ENCODE measurements around the gene CBY1. TPM values are rescaled to one million over a fixed set of nuclear protein-coding genes. Genes with fewer than 3 reads are reported as not detected.

CBY1 gene
- total RNA-seq, 1 experiment from 2014 or later, result 12.9 TPM

- POLR2A ChIA-PET (ENCODE audit: unreplicated experiment), result no interaction called here
- intact Hi-C loops (cut with micrococcal nuclease), result no loop called here
- H2AFZ ChIP-seq (ENCODE audit: low read length), result no peak overlapping the region
These were observed 46.2 kb upstream of the CBY1 start for GRCh38 chr22:38610234-38610633.

GRCh38 chr22:38611559-38611958 is 44.9 kb upstream of the CBY1 start:
- no TSS peak for BruUV-seq (replicated peaks)
- CTCF ChIA-PET, result no interaction called here

More at GRCh38 chr22:38610234-38610633, 46.2 kb upstream of the CBY1 start:
- no peak overlapping the region for H3K27ac ChIP-seq (ENCODE audit: low read length)
- no peaks in the 10 kb centered on the region for H3K36me3 ChIP-seq (ENCODE audit: low read depth, low read length)
- no peak for DNase-seq
- H3K4me1 ChIP-seq (ENCODE audit: insufficient read depth, low read length), result peaks cover 11% of the 10 kb centered on the region
- no peaks in the 10 kb centered on the region for H3K27me3 ChIP-seq (ENCODE audit: low read length)
- H3K4me3 ChIP-seq (ENCODE audit: low read length), result no peak overlapping the region
- BruUV-seq (replicated peaks), result no TSS peak
- H3K9me3 ChIP-seq (ENCODE audit: low read length), result no peaks in the 10 kb centered on the region
- H3F3A ChIP-seq (ENCODE audit: low read length, unreplicated experiment), result no peaks in the 10 kb centered on the region
- no peak for TF ChIP-seq CTCF (conservative IDR thresholded peaks at IDR 0.05; ENCODE audit: low read depth, low read length)
- no peak for TF ChIP-seq EZH2phosphoT487 (IDR thresholded peaks at IDR 0.05; ENCODE audit: borderline replicate concordance, low read length)
- no peak for TF ChIP-seq EZH2 (IDR thresholded peaks at IDR 0.05; ENCODE audit: low read length, unreplicated experiment)
- no peak overlapping the region for H3K4me2 ChIP-seq (ENCODE audit: low read length)
- no peaks in the 10 kb centered on the region for H3K79me2 ChIP-seq (ENCODE audit: low read length)
- H4K20me1 ChIP-seq (ENCODE audit: low read length), result no peaks in the 10 kb centered on the region
- ATAC-seq, result no peak
- H3K9ac ChIP-seq (ENCODE audit: low read length), result no peak overlapping the region
- CTCF ChIA-PET, result no interaction called here
- no peaks in the 10 kb centered on the region for H3K9me2 ChIP-seq (replicated peaks; ENCODE audit: low read length)

More at GRCh38 chr22:38611559-38611958, 44.9 kb upstream of the CBY1 start:
- no peaks in the 10 kb centered on the region for H3K9me3 ChIP-seq (ENCODE audit: low read length)
- H3K79me2 ChIP-seq (ENCODE audit: low read length), result no peaks in the 10 kb centered on the region
- H4K20me1 ChIP-seq (ENCODE audit: low read length), result no peaks in the 10 kb centered on the region
- DNase-seq (no peak), ATAC-seq (no peak)
- intact Hi-C loops (cut with micrococcal nuclease), result no loop called here
- H3K9me2 ChIP-seq (replicated peaks; ENCODE audit: low read length), result no peaks in the 10 kb centered on the region
- no peak overlapping the region for H3K4me3 ChIP-seq (ENCODE audit: low read length)
- no peaks in the 10 kb centered on the region for H3F3A ChIP-seq (ENCODE audit: low read length, unreplicated experiment)
- POLR2A ChIA-PET (ENCODE audit: unreplicated experiment), result no interaction called here
- no peak overlapping the region for H3K9ac ChIP-seq (ENCODE audit: low read length)
- no peaks in the 10 kb centered on the region for H3K36me3 ChIP-seq (ENCODE audit: low read depth, low read length)
- H2AFZ ChIP-seq (ENCODE audit: low read length), result no peak overlapping the region
- H3K4me2 ChIP-seq (ENCODE audit: low read length), result no peak overlapping the region
- TF ChIP-seq EZH2phosphoT487 (IDR thresholded peaks at IDR 0.05; ENCODE audit: borderline replicate concordance, low read length) (no peak), CTCF (conservative IDR thresholded peaks at IDR 0.05; ENCODE audit: low read depth, low read length) (no peak), EZH2 (IDR thresholded peaks at IDR 0.05; ENCODE audit: low read length, unreplicated experiment) (no peak)
- H3K27me3 ChIP-seq (ENCODE audit: low read length), result no peaks in the 10 kb centered on the region
- no peak overlapping the region for H3K27ac ChIP-seq (ENCODE audit: low read length)
- H3K4me1 ChIP-seq (ENCODE audit: insufficient read depth, low read length), result peaks cover 3% of the 10 kb centered on the region; the same call in 1 of the 2 replicates

Measured in PC-3 (cell line).